GM12878 (cell line): ENCODE measurements around the gene LRRC23. TPM values are rescaled to one million over a fixed set of nuclear protein-coding genes. Genes with fewer than 3 reads are reported as not detected.

ENCODE experiments used
- BMI1 ChIP-seq: fragments of 450-650 bp; IDR thresholded peaks from 2 replicates; pipeline ENCODE4 v1.6.1; 2016; ENCODE audit warnings: mild to moderate bottlenecking, moderate library complexity, borderline replicate concordance
- CEBPB ChIP-seq, 2 experiments: fragments of 150-350 bp in 1 of 2; IDR thresholded peaks; 2 replicates each; pipeline ENCODE4 v1.6.1; 2012 to 2014; ENCODE audit warnings: low read depth in 2 of 2, low read length in 2 of 2, borderline replicate concordance in 1 of 2, inconsistent platforms in 1 of 2
- FOXK2 ChIP-seq: fragments of 450-650 bp; IDR thresholded peaks from 2 replicates; pipeline ENCODE4 v1.6.1; 2017; ENCODE audit warnings: mild to moderate bottlenecking, moderate library complexity
- KDM1A ChIP-seq: fragments of 200-600 bp; sonication (generic); IDR thresholded peaks from 2 replicates; pipeline ENCODE4 v1.6.1; 2016; ENCODE audit warnings: borderline replicate concordance
- MEF2B ChIP-seq: fragments of 450-650 bp; IDR thresholded peaks from 2 replicates; pipeline ENCODE4 v1.6.1; 2018; ENCODE audit warnings: mild to moderate bottlenecking, moderate library complexity; ENCODE audit not compliant: partially characterized antibody, poor library complexity, severe bottlenecking
- MTA2 ChIP-seq: fragments of 450-650 bp; IDR thresholded peaks from 2 replicates; pipeline ENCODE4 v1.6.1; 2016; ENCODE audit warnings: low read depth, mild to moderate bottlenecking, moderate library complexity
- MTA3 ChIP-seq: IDR thresholded peaks from 2 replicates; pipeline ENCODE4 v1.6.1; 2012; ENCODE audit warnings: low read length, inconsistent platforms, borderline replicate concordance
- NR2F1 ChIP-seq: fragments of 450-650 bp; conservative IDR thresholded peaks from 2 replicates; pipeline ENCODE4 v1.6.1; 2017; ENCODE audit warnings: mild to moderate bottlenecking
- POLR2AphosphoS5 ChIP-seq: IDR thresholded peaks from 2 replicates; pipeline ENCODE4 v1.6.1; 2011; ENCODE audit warnings: mild to moderate bottlenecking, low read length, inconsistent platforms
- RBBP5 ChIP-seq: fragments of 200-600 bp; sonication (generic); conservative IDR thresholded peaks from 2 replicates; pipeline ENCODE4 v1.6.1; 2016
- SRF ChIP-seq, 2 experiments: IDR thresholded peaks; 2 replicates each; pipeline ENCODE4 v1.6.1; 2011; ENCODE audit warnings: low read depth in 2 of 2, low read length in 2 of 2, mild to moderate bottlenecking in 1 of 2, moderate library complexity in 1 of 2
- ZNF622 ChIP-seq: fragments of 450-650 bp; IDR thresholded peaks from 2 replicates; pipeline ENCODE4 v1.6.1; 2017; ENCODE audit warnings: mild to moderate bottlenecking, inconsistent platforms
- polyA plus RNA-seq, 11 experiments: library from polyadenylated mRNA; depleted of rRNA in 4 of 11; unstranded in 6 of 11; stranded (reverse) in 5 of 11; fragments of >200 nt; fragmentation: Nextera tagmentation in 4 of 11; fragmentation: Illumina TruSeq in 1 of 11; extraction: Ambion mirVana in 4 of 11; extraction: Trizol in 1 of 11; gene quantifications; 1 replicate in 1 of 11; 2 replicates in 10 of 11; pipeline versions ENCODE4 v1.2.1 to v1.2.3, GENCODE V29; 2011 to 2016; ENCODE audit warnings: inconsistent platforms in 2 of 11, missing spikeins in 2 of 11, low read depth in 1 of 11
- total RNA-seq, 4 experiments: library from RNA; depleted of rRNA in 3 of 4; stranded (reverse); fragments of >200 nt in 3 of 4; fragmentation: Illumina TruSeq in 1 of 4; extraction: Trizol in 1 of 4; gene quantifications; 2 replicates each; pipeline versions ENCODE4 v1.2.1 to v1.2.3, GENCODE V29; 2013 to 2021
- TF ChIP-seq, protein P1 (sequence below): fragments of 450-650 bp; formaldehyde crosslinking; IDR thresholded peaks from 2 replicates; pipeline ENCODE4 v1.5.0; 2022; ENCODE audit warnings: mild to moderate bottlenecking, missing genetic modification characterization
- TF ChIP-seq, protein P2 (sequence below): fragments of 450-650 bp; IDR thresholded peaks from 2 replicates; pipeline ENCODE4 v1.6.1; 2016; ENCODE audit warnings: mild to moderate bottlenecking, moderate library complexity, borderline replicate concordance
- TF ChIP-seq, protein P3 (sequence below): fragments of 450-650 bp; IDR thresholded peaks from 2 replicates; pipeline ENCODE4 v1.6.1; 2017; ENCODE audit warnings: mild to moderate bottlenecking, moderate library complexity
- TF ChIP-seq, protein P4 (sequence below): IDR thresholded peaks from 2 replicates; pipeline ENCODE4 v1.6.1; 2012; ENCODE audit warnings: low read length, inconsistent platforms

LRRC23 gene
- total and polyA plus RNA-seq, 10 of the 15 experiments (the other 5 are each of a cell fraction or from before 2014, with no cell fraction given): 1.4 to 6.9 (median 3.4) TPM

DNA sequence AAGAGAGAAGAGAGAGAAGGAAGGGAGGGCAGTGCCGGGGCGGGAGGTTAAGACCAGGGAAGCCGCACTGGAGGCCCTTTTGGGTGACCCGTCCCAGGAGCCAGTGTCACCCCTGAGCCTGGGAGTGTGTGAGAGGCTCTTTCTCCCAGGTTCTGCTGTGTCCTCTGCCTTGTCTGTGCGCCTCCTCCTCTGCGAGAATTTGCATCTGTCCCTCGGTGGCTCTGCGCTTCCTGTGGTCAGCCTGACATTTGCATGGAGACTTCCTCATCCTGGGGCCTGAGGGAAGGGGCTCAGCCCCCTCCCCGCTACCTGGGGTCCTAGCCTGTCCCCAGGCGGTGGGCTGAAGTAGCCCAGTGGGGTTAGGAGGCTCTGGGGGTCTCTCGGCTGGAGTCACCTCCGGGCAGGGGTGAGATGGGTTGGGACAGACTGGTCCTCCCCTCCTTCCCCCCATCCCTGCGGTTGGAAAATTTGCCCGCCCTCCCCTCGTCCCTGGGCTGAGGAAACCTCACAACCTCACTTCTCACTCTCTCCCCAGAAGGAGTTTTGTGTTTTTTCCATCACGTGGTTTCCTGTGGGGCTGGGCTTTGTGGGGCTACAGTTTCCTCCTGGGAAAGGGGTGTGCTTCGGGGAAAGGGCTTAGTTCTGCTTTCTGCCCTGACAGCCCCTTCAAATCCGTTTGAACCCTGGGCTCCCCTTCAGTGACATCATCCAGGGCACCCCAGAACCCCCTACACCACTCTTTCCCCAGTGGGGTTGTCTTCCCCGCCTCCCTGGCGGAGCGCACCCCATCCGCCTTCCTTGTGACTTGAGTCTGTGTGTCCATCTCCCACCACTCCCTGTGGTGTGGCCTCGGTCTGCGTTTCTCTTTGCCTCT lies 49.1 kb downstream of the LRRC23 start (continued):
- TF ChIP-seq ZNF622 (no peak), MEF2B (peak; percentile 93), POLR2AphosphoS5 (peak; percentile 97), MTA2 (peak; percentile 90), RBBP5 (no peak), NR2F1 (peak; percentile 83), SRF (IDR thresholded peaks at IDR 0.05; ENCODE audit: low read depth in 2 of 2, low read length in 2 of 2) (peak in 1 of 2 experiments; percentile 76; a peak in 2 of 4 replicates), CEBPB (IDR thresholded peaks at IDR 0.05; ENCODE audit: borderline replicate concordance in 1 of 2, low read depth in 2 of 2, low read length in 2 of 2) (no peak), MTA3 (no peak), BMI1 (no peak), KDM1A (no peak), FOXK2 (no peak)
- TF ChIP-seq, protein P1, sequence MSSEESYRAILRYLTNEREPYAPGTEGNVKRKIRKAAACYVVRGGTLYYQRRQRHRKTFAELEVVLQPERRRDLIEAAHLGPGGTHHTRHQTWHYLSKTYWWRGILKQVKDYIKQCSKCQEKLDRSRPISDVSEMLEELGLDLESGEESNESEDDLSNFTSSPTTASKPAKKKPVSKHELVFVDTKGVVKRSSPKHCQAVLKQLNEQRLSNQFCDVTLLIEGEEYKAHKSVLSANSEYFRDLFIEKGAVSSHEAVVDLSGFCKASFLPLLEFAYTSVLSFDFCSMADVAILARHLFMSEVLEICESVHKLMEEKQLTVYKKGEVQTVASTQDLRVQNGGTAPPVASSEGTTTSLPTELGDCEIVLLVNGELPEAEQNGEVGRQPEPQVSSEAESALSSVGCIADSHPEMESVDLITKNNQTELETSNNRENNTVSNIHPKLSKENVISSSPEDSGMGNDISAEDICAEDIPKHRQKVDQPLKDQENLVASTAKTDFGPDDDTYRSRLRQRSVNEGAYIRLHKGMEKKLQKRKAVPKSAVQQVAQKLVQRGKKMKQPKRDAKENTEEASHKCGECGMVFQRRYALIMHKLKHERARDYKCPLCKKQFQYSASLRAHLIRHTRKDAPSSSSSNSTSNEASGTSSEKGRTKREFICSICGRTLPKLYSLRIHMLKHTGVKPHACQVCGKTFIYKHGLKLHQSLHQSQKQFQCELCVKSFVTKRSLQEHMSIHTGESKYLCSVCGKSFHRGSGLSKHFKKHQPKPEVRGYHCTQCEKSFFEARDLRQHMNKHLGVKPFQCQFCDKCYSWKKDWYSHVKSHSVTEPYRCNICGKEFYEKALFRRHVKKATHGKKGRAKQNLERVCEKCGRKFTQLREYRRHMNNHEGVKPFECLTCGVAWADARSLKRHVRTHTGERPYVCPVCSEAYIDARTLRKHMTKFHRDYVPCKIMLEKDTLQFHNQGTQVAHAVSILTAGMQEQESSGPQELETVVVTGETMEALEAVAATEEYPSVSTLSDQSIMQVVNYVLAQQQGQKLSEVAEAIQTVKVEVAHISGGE (CRISPR knock-in tag): no peak
- TF ChIP-seq, protein P2, sequence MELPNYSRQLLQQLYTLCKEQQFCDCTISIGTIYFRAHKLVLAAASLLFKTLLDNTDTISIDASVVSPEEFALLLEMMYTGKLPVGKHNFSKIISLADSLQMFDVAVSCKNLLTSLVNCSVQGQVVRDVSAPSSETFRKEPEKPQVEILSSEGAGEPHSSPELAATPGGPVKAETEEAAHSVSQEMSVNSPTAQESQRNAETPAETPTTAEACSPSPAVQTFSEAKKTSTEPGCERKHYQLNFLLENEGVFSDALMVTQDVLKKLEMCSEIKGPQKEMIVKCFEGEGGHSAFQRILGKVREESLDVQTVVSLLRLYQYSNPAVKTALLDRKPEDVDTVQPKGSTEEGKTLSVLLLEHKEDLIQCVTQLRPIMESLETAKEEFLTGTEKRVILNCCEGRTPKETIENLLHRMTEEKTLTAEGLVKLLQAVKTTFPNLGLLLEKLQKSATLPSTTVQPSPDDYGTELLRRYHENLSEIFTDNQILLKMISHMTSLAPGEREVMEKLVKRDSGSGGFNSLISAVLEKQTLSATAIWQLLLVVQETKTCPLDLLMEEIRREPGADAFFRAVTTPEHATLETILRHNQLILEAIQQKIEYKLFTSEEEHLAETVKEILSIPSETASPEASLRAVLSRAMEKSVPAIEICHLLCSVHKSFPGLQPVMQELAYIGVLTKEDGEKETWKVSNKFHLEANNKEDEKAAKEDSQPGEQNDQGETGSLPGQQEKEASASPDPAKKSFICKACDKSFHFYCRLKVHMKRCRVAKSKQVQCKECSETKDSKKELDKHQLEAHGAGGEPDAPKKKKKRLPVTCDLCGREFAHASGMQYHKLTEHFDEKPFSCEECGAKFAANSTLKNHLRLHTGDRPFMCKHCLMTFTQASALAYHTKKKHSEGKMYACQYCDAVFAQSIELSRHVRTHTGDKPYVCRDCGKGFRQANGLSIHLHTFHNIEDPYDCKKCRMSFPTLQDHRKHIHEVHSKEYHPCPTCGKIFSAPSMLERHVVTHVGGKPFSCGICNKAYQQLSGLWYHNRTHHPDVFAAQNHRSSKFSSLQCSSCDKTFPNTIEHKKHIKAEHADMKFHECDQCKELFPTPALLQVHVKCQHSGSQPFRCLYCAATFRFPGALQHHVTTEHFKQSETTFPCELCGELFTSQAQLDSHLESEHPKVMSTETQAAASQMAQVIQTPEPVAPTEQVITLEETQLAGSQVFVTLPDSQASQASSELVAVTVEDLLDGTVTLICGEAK: peak; percentile 42; the same call in 1 of the 2 replicates
- TF ChIP-seq, protein P3, sequence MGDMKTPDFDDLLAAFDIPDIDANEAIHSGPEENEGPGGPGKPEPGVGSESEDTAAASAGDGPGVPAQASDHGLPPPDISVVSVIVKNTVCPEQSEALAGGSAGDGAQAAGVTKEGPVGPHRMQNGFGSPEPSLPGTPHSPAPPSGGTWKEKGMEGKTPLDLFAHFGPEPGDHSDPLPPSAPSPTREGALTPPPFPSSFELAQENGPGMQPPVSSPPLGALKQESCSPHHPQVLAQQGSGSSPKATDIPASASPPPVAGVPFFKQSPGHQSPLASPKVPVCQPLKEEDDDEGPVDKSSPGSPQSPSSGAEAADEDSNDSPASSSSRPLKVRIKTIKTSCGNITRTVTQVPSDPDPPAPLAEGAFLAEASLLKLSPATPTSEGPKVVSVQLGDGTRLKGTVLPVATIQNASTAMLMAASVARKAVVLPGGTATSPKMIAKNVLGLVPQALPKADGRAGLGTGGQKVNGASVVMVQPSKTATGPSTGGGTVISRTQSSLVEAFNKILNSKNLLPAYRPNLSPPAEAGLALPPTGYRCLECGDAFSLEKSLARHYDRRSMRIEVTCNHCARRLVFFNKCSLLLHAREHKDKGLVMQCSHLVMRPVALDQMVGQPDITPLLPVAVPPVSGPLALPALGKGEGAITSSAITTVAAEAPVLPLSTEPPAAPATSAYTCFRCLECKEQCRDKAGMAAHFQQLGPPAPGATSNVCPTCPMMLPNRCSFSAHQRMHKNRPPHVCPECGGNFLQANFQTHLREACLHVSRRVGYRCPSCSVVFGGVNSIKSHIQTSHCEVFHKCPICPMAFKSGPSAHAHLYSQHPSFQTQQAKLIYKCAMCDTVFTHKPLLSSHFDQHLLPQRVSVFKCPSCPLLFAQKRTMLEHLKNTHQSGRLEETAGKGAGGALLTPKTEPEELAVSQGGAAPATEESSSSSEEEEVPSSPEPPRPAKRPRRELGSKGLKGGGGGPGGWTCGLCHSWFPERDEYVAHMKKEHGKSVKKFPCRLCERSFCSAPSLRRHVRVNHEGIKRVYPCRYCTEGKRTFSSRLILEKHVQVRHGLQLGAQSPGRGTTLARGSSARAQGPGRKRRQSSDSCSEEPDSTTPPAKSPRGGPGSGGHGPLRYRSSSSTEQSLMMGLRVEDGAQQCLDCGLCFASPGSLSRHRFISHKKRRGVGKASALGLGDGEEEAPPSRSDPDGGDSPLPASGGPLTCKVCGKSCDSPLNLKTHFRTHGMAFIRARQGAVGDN: peak; percentile 78
- TF ChIP-seq, protein P4, sequence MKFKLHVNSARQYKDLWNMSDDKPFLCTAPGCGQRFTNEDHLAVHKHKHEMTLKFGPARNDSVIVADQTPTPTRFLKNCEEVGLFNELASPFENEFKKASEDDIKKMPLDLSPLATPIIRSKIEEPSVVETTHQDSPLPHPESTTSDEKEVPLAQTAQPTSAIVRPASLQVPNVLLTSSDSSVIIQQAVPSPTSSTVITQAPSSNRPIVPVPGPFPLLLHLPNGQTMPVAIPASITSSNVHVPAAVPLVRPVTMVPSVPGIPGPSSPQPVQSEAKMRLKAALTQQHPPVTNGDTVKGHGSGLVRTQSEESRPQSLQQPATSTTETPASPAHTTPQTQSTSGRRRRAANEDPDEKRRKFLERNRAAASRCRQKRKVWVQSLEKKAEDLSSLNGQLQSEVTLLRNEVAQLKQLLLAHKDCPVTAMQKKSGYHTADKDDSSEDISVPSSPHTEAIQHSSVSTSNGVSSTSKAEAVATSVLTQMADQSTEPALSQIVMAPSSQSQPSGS: no peak
